ENCODE results near the gene GAPDH. TPM values are rescaled to one million over a fixed set of nuclear protein-coding genes. Genes with fewer than 3 reads are reported as not detected.

Gene GAPDH
- polyA plus RNA-seq, 1 donor (not counting 4 experiments of a cell fraction or from before 2014, with no cell fraction given): 8,390 TPM

DNA sequence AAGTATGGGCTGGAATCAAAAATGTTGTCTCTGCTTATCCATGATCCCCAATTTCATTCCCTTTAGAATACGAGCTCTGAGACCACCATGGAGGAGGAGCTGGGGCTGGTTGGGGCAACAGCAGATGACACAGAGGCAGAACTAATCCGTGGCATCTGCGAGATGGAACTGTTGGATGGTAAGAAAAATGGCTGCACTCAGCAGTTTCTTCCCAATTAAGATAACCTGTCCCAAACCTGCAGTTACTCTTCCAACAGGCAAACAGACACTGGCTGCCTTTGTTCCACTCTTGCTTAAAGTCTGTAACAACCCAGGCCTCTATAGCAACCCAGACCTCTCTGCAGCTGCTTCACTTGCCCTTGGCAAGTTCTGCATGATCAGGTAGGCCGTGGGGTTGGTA, 6.6 kb upstream of the GAPDH start:
- H3K36me3 ChIP-seq (ENCODE audit: control insufficient read depth in 2 of 2, extremely low read depth in 1 of 2, insufficient read depth in 2 of 2, low read length in 2 of 2): peaks cover 22 to 69% of the 10 kb centered on the region in 2 experiments
- H2AFZ ChIP-seq (ENCODE audit: control insufficient read depth, low read length): no peak overlapping the region
- DNase-seq (ENCODE audit: low read depth, low spot score): no peak
- no peak for TF ChIP-seq EZH2 (IDR thresholded peaks at IDR 0.05; ENCODE audit: low read length)
- TF ChIP-seq, protein P1, sequence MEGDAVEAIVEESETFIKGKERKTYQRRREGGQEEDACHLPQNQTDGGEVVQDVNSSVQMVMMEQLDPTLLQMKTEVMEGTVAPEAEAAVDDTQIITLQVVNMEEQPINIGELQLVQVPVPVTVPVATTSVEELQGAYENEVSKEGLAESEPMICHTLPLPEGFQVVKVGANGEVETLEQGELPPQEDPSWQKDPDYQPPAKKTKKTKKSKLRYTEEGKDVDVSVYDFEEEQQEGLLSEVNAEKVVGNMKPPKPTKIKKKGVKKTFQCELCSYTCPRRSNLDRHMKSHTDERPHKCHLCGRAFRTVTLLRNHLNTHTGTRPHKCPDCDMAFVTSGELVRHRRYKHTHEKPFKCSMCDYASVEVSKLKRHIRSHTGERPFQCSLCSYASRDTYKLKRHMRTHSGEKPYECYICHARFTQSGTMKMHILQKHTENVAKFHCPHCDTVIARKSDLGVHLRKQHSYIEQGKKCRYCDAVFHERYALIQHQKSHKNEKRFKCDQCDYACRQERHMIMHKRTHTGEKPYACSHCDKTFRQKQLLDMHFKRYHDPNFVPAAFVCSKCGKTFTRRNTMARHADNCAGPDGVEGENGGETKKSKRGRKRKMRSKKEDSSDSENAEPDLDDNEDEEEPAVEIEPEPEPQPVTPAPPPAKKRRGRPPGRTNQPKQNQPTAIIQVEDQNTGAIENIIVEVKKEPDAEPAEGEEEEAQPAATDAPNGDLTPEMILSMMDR (optimal IDR thresholded peaks at IDR 0.05 in 1 of 3, IDR thresholded peaks at IDR 0.05 in 1 of 3, conservative IDR thresholded peaks at IDR 0.05 in 1 of 3; ENCODE audit: extremely low read depth in 1 of 3, insufficient read depth in 2 of 3, low read length in 3 of 3): no peak
- H3K27me3 ChIP-seq (ENCODE audit: control insufficient read depth, extremely low read depth, insufficient read depth, low read length): no peaks in the 10 kb centered on the region
- no peak for FAIRE-seq
- no peak overlapping the region for H3K4me2 ChIP-seq (ENCODE audit: control insufficient read depth, extremely low read depth, insufficient read depth, low read depth, low read length)
- H3K27ac ChIP-seq (ENCODE audit: control insufficient read depth, insufficient read depth, low read length): no peak overlapping the region
- H3K79me2 ChIP-seq (ENCODE audit: control insufficient read depth, insufficient read depth, low read length): no peaks in the 10 kb centered on the region
- peaks cover 29% of the 10 kb centered on the region for H3K4me1 ChIP-seq (ENCODE audit: control insufficient read depth, extremely low read depth, insufficient read depth, low read length)
- H3K9ac ChIP-seq (ENCODE audit: control insufficient read depth, extremely low read depth, insufficient read depth, low read length): no peak overlapping the region
- no peaks in the 10 kb centered on the region for H3K9me3 ChIP-seq (ENCODE audit: control insufficient read depth, low read depth, low read length)
- dilution Hi-C loops (cut with MboI; ENCODE audit: extremely low pct_ligation_motif_present, low sequenced_read_pairs): no loop called here
- H3K9me1 ChIP-seq (ENCODE audit: control insufficient read depth, extremely low read depth, insufficient read depth, low read length): no peaks in the 10 kb centered on the region
- H3K4me3 ChIP-seq (ENCODE audit: control insufficient read depth in 2 of 3, extremely low read depth in 1 of 3, insufficient read depth in 2 of 3, low read depth in 1 of 3, low read length in 3 of 3): no peak overlapping the region
- H4K20me1 ChIP-seq (ENCODE audit: control insufficient read depth, extremely low read depth, insufficient read depth, low read length): no peaks in the 10 kb centered on the region

DNA sequence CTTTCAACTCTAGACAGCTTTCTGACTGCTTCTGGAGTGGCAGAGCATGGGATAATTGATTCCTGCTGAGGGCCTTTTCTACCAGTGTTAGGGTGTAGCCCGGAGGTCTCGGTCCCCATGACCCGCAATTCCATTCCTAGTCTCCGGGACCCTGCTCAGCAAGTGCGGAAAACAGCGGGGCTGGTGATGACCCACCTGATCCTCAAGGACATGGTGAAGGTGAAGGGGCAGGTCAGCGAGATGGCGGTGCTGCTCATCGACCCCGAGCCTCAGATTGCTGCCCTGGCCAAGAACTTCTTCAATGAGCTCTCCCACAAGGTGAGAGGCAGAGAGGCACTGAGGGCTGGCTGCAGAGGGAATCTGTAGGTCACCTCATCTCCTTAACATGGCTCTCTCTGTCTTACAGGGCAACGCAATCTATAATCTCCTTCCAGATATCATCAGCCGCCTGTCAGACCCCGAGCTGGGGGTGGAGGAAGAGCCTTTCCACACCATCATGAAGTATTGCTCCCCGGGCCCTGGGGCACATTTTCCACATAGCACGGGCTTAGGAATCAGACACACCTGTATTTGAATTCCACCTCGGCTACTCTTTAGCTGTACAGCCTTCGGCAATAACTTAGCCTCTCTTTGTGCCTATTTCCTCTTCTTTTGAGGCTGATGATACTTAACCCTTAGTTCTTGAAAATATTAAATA, 5.6 kb upstream of the GAPDH start:
- TF ChIP-seq, protein P1 (optimal IDR thresholded peaks at IDR 0.05 in 1 of 3, IDR thresholded peaks at IDR 0.05 in 1 of 3, conservative IDR thresholded peaks at IDR 0.05 in 1 of 3; ENCODE audit: extremely low read depth in 1 of 3, insufficient read depth in 2 of 3, low read length in 3 of 3): no peak
- TF ChIP-seq EZH2 (IDR thresholded peaks at IDR 0.05; ENCODE audit: low read length): no peak
- Histone ChIP-seq H3K79me2 (ENCODE audit: control insufficient read depth, insufficient read depth, low read length) (no peaks in the 10 kb centered on the region), H3K9me3 (ENCODE audit: control insufficient read depth, low read depth, low read length) (no peaks in the 10 kb centered on the region), H2AFZ (ENCODE audit: control insufficient read depth, low read length) (no peak overlapping the region), H3K27me3 (ENCODE audit: control insufficient read depth, extremely low read depth, insufficient read depth, low read length) (no peaks in the 10 kb centered on the region), H3K4me1 (ENCODE audit: control insufficient read depth, extremely low read depth, insufficient read depth, low read length) (peaks cover 39% of the 10 kb centered on the region), H3K4me3 (ENCODE audit: control insufficient read depth in 2 of 3, extremely low read depth in 1 of 3, insufficient read depth in 2 of 3, low read depth in 1 of 3, low read length in 3 of 3) (no peak overlapping the region), H3K4me2 (ENCODE audit: control insufficient read depth, extremely low read depth, insufficient read depth, low read depth, low read length) (peak overlapping the region; percentile 39), H3K9me1 (ENCODE audit: control insufficient read depth, extremely low read depth, insufficient read depth, low read length) (no peaks in the 10 kb centered on the region), H4K20me1 (ENCODE audit: control insufficient read depth, extremely low read depth, insufficient read depth, low read length) (no peaks in the 10 kb centered on the region), H3K36me3 (ENCODE audit: control insufficient read depth in 2 of 2, extremely low read depth in 1 of 2, insufficient read depth in 2 of 2, low read length in 2 of 2) (peaks cover 18 to 60% of the 10 kb centered on the region in 2 experiments), H3K27ac (ENCODE audit: control insufficient read depth, insufficient read depth, low read length) (peak overlapping the region; percentile 23), H3K9ac (ENCODE audit: control insufficient read depth, extremely low read depth, insufficient read depth, low read length) (peak overlapping the region; percentile 4)
- FAIRE-seq (peak; percentile 39), DNase-seq (ENCODE audit: low read depth, low spot score) (no peak)
- dilution Hi-C loops (cut with MboI; ENCODE audit: extremely low pct_ligation_motif_present, low sequenced_read_pairs): no loop called here

Measured in keratinocyte (primary cell).